HUES6 (cell line): ENCODE results near the gene PTPRU.

Experiments used
- H3K27ac ChIP-seq: 2 replicates; pipeline ENCODE4 v1.7.0; 2013; ENCODE audit warnings: low read depth, mild to moderate bottlenecking, low read length, inconsistent platforms
- H3K27me3 ChIP-seq: 2 replicates; pipeline ENCODE4 v1.6.1; 2013; ENCODE audit warnings: low read length; ENCODE audit not compliant: control insufficient read depth, insufficient read depth
- H3K36me3 ChIP-seq: 2 replicates; pipeline ENCODE4 v1.6.1; 2013; ENCODE audit warnings: low read length; ENCODE audit not compliant: control insufficient read depth, insufficient read depth
- H3K4me1 ChIP-seq: 2 replicates; pipeline ENCODE4 v1.6.1; 2013; ENCODE audit warnings: low read length; ENCODE audit not compliant: control insufficient read depth, insufficient read depth
- H3K4me3 ChIP-seq: 2 replicates; pipeline ENCODE4 v1.5.1; 2013; ENCODE audit warnings: low read depth, low read length
- H3K9ac ChIP-seq: one replicate; pipeline ENCODE4 v1.6.1; 2013; ENCODE audit warnings: mild to moderate bottlenecking, low read length
- H3K9me3 ChIP-seq: 2 replicates; pipeline ENCODE4 v1.6.1; 2013; ENCODE audit warnings: low read depth, low read length; ENCODE audit not compliant: control insufficient read depth, insufficient read depth

Gene PTPRU

GRCh38 chr1:29267321-29268070 lies 31.2 kb downstream of the PTPRU start:
- H3K9ac ChIP-seq, result no peak overlapping the region
- no peaks in the 10 kb centered on the region for H3K9me3 ChIP-seq
- H3K27ac ChIP-seq, result no peak overlapping the region
- no peak overlapping the region for H3K4me3 ChIP-seq
- H3K36me3 ChIP-seq, result no peaks in the 10 kb centered on the region
- H3K27me3 ChIP-seq, result no peaks in the 10 kb centered on the region
- H3K4me1 ChIP-seq, result peaks cover 18% of the 10 kb centered on the region

DNA sequence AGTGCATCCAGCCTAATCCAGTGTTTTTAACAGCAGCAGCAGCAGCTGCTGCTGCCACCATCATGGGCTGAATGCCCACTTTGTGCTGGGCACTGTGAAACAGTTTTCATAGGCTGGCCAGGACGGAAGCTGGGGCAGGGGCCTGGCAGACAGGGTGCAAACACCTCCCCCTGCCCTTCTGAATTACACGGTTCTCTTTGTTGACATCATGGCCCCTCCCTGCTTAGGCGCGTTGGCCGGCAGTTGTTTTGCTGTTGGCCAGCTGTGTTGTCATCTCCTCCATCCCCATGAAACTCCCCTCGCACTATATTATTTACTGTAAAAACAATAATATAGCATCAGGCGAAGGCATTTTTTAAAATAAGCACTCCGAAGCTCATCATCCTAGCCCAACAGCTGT lies 33.1 kb downstream of the PTPRU start:
- H3K4me1 ChIP-seq, result peaks cover 19% of the 10 kb centered on the region
- no peaks in the 10 kb centered on the region for H3K9me3 ChIP-seq
- no peaks in the 10 kb centered on the region for H3K27me3 ChIP-seq
- no peaks in the 10 kb centered on the region for H3K36me3 ChIP-seq
- H3K27ac ChIP-seq, result no peak overlapping the region
- no peak overlapping the region for H3K4me3 ChIP-seq
- no peak overlapping the region for H3K9ac ChIP-seq

DNA sequence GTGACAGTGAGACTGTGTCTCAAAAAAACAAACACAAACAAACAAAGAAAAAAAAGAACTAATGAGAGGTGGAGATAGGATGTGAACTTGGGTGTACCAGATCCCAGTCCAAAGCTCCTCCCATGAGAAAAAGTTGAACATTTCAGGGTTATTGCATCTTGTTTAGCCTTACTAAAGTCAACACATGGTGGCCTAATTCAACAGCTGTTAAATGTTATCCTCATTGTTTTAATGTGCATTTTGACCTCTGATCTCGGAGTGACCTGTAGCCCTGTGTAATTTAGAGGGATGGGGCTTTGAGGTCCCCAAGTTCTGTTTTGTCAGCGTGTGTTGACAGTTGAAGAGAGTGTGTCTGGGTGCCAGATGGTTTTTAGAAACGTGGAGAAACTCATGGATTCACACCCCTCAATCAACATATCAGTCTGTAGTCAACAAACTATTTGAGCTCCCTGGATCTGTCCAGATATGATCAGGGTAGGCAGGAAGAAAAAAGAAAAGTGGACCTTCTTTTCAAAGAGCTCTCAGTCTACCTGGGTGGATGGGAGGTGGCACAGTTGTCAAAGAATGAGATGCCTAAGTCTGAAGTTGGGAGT lies 34.7 kb downstream of the PTPRU start:
- Histone ChIP-seq H3K27ac (no peak overlapping the region), H3K9me3 (no peaks in the 10 kb centered on the region), H3K36me3 (peaks cover 6% of the 10 kb centered on the region; the same call in 1 of the 2 replicates), H3K4me3 (no peak overlapping the region), H3K4me1 (peaks cover 19% of the 10 kb centered on the region), H3K9ac (no peak overlapping the region), H3K27me3 (no peaks in the 10 kb centered on the region)

GRCh38 chr1:29271724-29272123 lies 35.4 kb downstream of the PTPRU start:
- Histone ChIP-seq H3K4me1 (peaks cover 19% of the 10 kb centered on the region), H3K9me3 (no peaks in the 10 kb centered on the region), H3K9ac (no peak overlapping the region), H3K4me3 (no peak overlapping the region; the same call in 1 of the 2 replicates), H3K36me3 (peaks cover 9% of the 10 kb centered on the region; the same call in 1 of the 2 replicates), H3K27me3 (no peaks in the 10 kb centered on the region), H3K27ac (no peak overlapping the region)

GRCh38 chr1:29272147-29272907 lies 36.0 kb downstream of the PTPRU start:
- H3K9ac ChIP-seq, result no peak overlapping the region
- H3K9me3 ChIP-seq, result no peaks in the 10 kb centered on the region
- H3K36me3 ChIP-seq, result peaks cover 9% of the 10 kb centered on the region; the same call in 1 of the 2 replicates
- H3K27ac ChIP-seq, result no peak overlapping the region
- no peaks in the 10 kb centered on the region for H3K27me3 ChIP-seq
- H3K4me1 ChIP-seq, result peaks cover 19% of the 10 kb centered on the region
- H3K4me3 ChIP-seq, result no peak overlapping the region; the same call in 1 of the 2 replicates

DNA sequence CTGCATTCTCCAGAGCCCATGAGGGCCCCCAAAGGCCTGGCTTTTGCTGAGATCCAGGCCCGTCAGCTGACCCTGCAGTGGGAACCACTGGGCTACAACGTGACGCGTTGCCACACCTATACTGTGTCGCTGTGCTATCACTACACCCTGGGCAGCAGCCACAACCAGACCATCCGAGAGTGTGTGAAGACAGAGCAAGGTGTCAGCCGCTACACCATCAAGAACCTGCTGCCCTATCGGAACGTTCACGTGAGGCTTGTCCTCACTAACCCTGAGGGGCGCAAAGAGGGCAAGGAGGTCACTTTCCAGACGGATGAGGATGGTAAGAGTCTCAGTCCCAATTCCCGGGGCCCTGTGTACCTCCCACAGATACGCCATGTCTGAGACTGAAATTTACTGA lies 39.1 kb downstream of the PTPRU start:
- Histone ChIP-seq H3K9me3 (no peaks in the 10 kb centered on the region), H3K4me3 (no peak overlapping the region), H3K36me3 (peaks cover 19% of the 10 kb centered on the region), H3K27ac (no peak overlapping the region), H3K27me3 (no peaks in the 10 kb centered on the region), H3K9ac (no peak overlapping the region), H3K4me1 (peaks cover 25% of the 10 kb centered on the region)

DNA sequence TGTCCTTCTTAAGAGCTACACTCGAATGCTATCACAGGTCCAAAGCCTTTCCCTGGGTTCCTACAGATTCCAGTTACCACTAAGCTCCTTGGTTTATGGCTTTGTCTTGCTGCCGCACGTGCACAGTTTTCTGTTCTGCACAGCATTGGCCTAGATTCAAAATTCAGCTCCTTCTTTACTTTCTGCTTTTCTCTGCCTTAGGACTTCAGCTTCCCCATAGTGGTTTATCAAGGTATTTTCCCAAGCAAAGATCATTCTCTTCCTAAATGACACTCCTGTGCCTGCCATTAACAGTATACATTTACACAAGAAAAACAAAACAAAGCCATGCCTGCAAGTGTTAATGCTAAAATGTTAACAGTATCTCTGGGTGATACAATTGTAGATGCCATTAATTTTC lies 41.8 kb downstream of the PTPRU start:
- H3K27me3 ChIP-seq, result no peaks in the 10 kb centered on the region
- H3K4me1 ChIP-seq, result peaks cover 23% of the 10 kb centered on the region
- H3K9me3 ChIP-seq, result no peaks in the 10 kb centered on the region
- H3K9ac ChIP-seq, result no peak overlapping the region
- no peak overlapping the region for H3K4me3 ChIP-seq
- no peak overlapping the region for H3K27ac ChIP-seq
- peaks cover 19% of the 10 kb centered on the region for H3K36me3 ChIP-seq

- H3K4me1 ChIP-seq, result peaks cover 30% of the 10 kb centered on the region
- no peak overlapping the region for H3K4me3 ChIP-seq
- no peaks in the 10 kb centered on the region for H3K27me3 ChIP-seq
- no peaks in the 10 kb centered on the region for H3K9me3 ChIP-seq
- no peak overlapping the region for H3K27ac ChIP-seq
- H3K36me3 ChIP-seq, result peaks cover 19% of the 10 kb centered on the region
- no peak overlapping the region for H3K9ac ChIP-seq
These were observed 43.1 kb downstream of the PTPRU start for GRCh38 chr1:29279406-29279805.

GRCh38 chr1:29279951-29280391 lies 43.6 kb downstream of the PTPRU start:
- no peaks in the 10 kb centered on the region for H3K27me3 ChIP-seq
- peaks cover 30% of the 10 kb centered on the region for H3K4me1 ChIP-seq
- no peak overlapping the region for H3K4me3 ChIP-seq
- H3K9ac ChIP-seq, result no peak overlapping the region
- H3K27ac ChIP-seq, result no peak overlapping the region
- peaks cover 19% of the 10 kb centered on the region for H3K36me3 ChIP-seq
- H3K9me3 ChIP-seq, result no peaks in the 10 kb centered on the region

DNA sequence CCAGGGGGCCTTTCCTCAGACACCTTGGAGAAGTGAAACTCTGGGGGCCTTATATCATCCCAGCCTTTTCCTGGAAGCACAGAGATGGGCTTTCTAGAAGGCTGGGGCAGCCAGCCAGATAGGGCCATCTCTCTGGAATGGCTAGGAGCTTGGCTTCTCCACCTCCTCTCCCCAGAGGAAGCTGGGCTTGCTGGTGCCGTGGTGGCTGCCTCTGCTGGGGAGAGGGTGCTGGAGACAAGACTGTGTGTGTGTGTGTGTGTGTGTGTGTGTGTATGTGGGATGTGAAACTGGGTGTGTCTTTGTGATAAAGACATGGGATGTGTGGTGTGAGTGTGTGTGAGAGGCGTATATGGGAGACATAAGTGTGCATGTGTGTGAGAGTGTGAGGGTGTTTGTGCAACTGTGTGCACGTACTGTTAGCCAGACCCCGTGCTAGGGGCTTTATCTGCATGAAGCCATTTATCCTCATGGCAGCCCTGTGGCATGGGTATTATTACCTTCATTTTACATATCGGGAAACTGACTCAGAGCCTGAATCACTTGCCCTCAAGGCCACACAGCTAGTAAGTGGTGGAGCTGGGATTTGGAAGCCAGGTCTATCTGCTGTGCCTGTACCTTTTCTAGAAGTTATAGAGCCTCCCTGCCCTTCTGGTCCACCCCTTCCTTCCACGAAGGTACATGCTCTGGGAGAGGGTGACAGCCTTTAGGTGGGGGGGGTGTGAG lies 44.2 kb downstream of the PTPRU start:
- Histone ChIP-seq H3K4me3 (no peak overlapping the region), H3K27me3 (no peaks in the 10 kb centered on the region), H3K9me3 (no peaks in the 10 kb centered on the region), H3K27ac (no peak overlapping the region), H3K36me3 (peaks cover 16% of the 10 kb centered on the region), H3K4me1 (peaks cover 30% of the 10 kb centered on the region), H3K9ac (no peak overlapping the region)
